CD4-positive, alpha-beta T cell (primary cell): Measurements from ENCODE around the gene USP32. TPM values are rescaled to one million over a fixed set of nuclear protein-coding genes. Genes with fewer than 3 reads are reported as not detected.

Source experiments
- ATAC-seq: fragments of 200-7000 bp; cut with Tn5 transposase; one replicate; pipeline ENCODE4 v1.10.0; 2022; ENCODE audit warnings: mild to moderate bottlenecking; ENCODE audit not compliant: poor library complexity
- CTCF ChIA-PET: fragments of 350-600 bp; sonication (Branson Sonifier 250); formaldehyde crosslinking; loops from one replicate; lab custom pipeline; 2021; ENCODE audit warnings: antibody characterized with exemption, inconsistent platforms; lab: Charles Lee
- POLR2A ChIA-PET: fragments of 350-600 bp; sonication (Branson Sonifier 250); formaldehyde crosslinking; loops from one replicate; lab custom pipeline; 2021; ENCODE audit warnings: antibody characterized with exemption, inconsistent platforms; lab: Charles Lee
- DNase-seq, 14 experiments: peaks; one replicate each; pipeline ENCODE4 v3.0.0-alpha.2; 2013 to 2020; ENCODE audit warnings: mixed read lengths in 2 of 14
- H3K27ac ChIP-seq, 2 donors: one replicate each; pipeline versions ENCODE4 v1.5.1 to v1.7.0; 2013; ENCODE audit warnings: low read length in 2 of 2, low read depth in 1 of 2, mild to moderate bottlenecking in 1 of 2
- H3K27me3 ChIP-seq, 2 experiments: 1 replicate in 1 of 2; 2 replicates in 1 of 2; pipeline versions ENCODE4 v1.6.1 to v1.7.0; 2013; ENCODE audit warnings: low read length in 2 of 2, control low read depth in 1 of 2, mild to moderate bottlenecking in 1 of 2, moderate library complexity in 1 of 2; ENCODE audit not compliant: insufficient read depth in 2 of 2, control insufficient read depth in 1 of 2
- H3K36me3 ChIP-seq: one replicate; pipeline ENCODE4 v1.6.1; 2013; ENCODE audit warnings: low read length, control low read depth; ENCODE audit not compliant: insufficient read depth
- H3K4me1 ChIP-seq: one replicate; pipeline ENCODE4 v1.6.1; 2013; ENCODE audit warnings: low read length, control low read depth; ENCODE audit not compliant: insufficient read depth
- H3K4me3 ChIP-seq: one replicate; pipeline ENCODE4 v1.5.1; 2013; ENCODE audit warnings: mild to moderate bottlenecking, low read length, moderate library complexity
- H3K9me3 ChIP-seq, 2 experiments: 1 replicate in 1 of 2; 2 replicates in 1 of 2; pipeline versions ENCODE4 v1.6.1 to v1.7.0; 2013; ENCODE audit warnings: low read length in 2 of 2, mild to moderate bottlenecking in 2 of 2, control low read depth in 1 of 2, moderate library complexity in 1 of 2; ENCODE audit not compliant: control insufficient read depth in 1 of 2, insufficient read depth in 1 of 2
- H3K27ac Mint-ChIP-seq: one replicate; pipeline ENCODE4 v1.8.0; 2020; ENCODE audit warnings: mixed read lengths
- H3K27me3 Mint-ChIP-seq: one replicate; pipeline ENCODE4 v1.8.0; 2021; ENCODE audit warnings: mixed read lengths
- H3K36me3 Mint-ChIP-seq: one replicate; pipeline ENCODE4 v1.8.0; 2021; ENCODE audit warnings: low read depth, mixed read lengths
- H3K4me1 Mint-ChIP-seq: one replicate; pipeline ENCODE4 v1.8.0; 2021; ENCODE audit warnings: low read depth, mixed read lengths
- H3K4me3 Mint-ChIP-seq: one replicate; pipeline ENCODE4 v1.8.0; 2020; ENCODE audit warnings: mild to moderate bottlenecking, mixed read lengths
- H3K9me3 Mint-ChIP-seq: one replicate; pipeline ENCODE4 v1.8.0; 2020; ENCODE audit warnings: mixed read lengths
- CTCF ChIP-seq: fragments of 200-600 bp; IDR thresholded peaks from one replicate; pipeline ENCODE4 v1.8.0; 2022; ENCODE audit warnings: antibody characterized with exemption, mild to moderate bottlenecking
- intact Hi-C, 2 experiments: fragments of 100-400 bp; cut with DNase I in 1 of 2; cut with micrococcal nuclease in 1 of 2; formaldehyde crosslinking; loops; one replicate each; pipeline versions ENCODE4 v1.15.1 to v1.9.0; 2023 to 2025; cut with DNase I, micrococcal nuclease
- total RNA-seq, 174 experiments: library from RNA in 2 of 174; stranded (reverse) in 2 of 174; gene quantifications; one replicate each; pipeline ENCODE4 v1.2.3 and lab custom pipeline; 2021 to 2026

Gene USP32
- total RNA-seq, 2 experiments from 2014 or later, result 23.9 to 24.7 TPM

- no peaks in the 10 kb centered on the region for H3K27me3 ChIP-seq
- H3K27ac Mint-ChIP-seq, result no peak overlapping the region
- TF ChIP-seq CTCF, result no peak
- H3K4me1 Mint-ChIP-seq, result peaks cover 19% of the 10 kb centered on the region
- DNase-seq, result no peak
- no peaks in the 10 kb centered on the region for H3K4me1 ChIP-seq
- H3K9me3 Mint-ChIP-seq, result no peaks in the 10 kb centered on the region
- intact Hi-C loops, result no loop called here
- no peaks in the 10 kb centered on the region for H3K27me3 Mint-ChIP-seq
- H3K9me3 ChIP-seq, result no peaks in the 10 kb centered on the region
- POLR2A ChIA-PET, result no interaction called here
- H3K4me3 Mint-ChIP-seq, result no peak overlapping the region
- no peak overlapping the region for H3K27ac ChIP-seq
- no peaks in the 10 kb centered on the region for H3K36me3 ChIP-seq
- CTCF ChIA-PET, result interaction anchor here (0.6 to 0.8 kb wide), 2 partner anchors 25 to 354 kb away, joined by 3 read pairs; no protein-coding TSS in a partner anchor
- H3K4me3 ChIP-seq, result no peak overlapping the region
- ATAC-seq, result no peak
- no peaks in the 10 kb centered on the region for H3K36me3 Mint-ChIP-seq
Measured at GRCh38 chr17:60322056-60322387, 69.9 kb downstream of the USP32 start.

- CTCF ChIA-PET, result interaction anchor here (0.6 to 0.8 kb wide), 2 partner anchors 25 to 353 kb away, joined by 3 read pairs; no protein-coding TSS in a partner anchor
Measured at GRCh38 chr17:60321336-60322055, 70.4 kb downstream of the USP32 start.

GRCh38 chr17:60318830-60319229, 73.1 kb downstream of the USP32 start:
- ChIA-PET CTCF (no interaction called here), POLR2A (no interaction called here)
- no peaks in the 10 kb centered on the region for H3K9me3 ChIP-seq
- DNase-seq, result no peak
- Mint-ChIP-seq H3K4me3 (no peak overlapping the region), H3K4me1 (peaks cover 25% of the 10 kb centered on the region), H3K27me3 (no peaks in the 10 kb centered on the region), H3K36me3 (peaks cover 7% of the 10 kb centered on the region), H3K27ac (no peak overlapping the region), H3K9me3 (no peaks in the 10 kb centered on the region)
- H3K4me3 ChIP-seq, result no peak overlapping the region
- H3K36me3 ChIP-seq, result no peaks in the 10 kb centered on the region
- intact Hi-C loops, result no loop called here
- no peak for ATAC-seq
- no peak overlapping the region for H3K27ac ChIP-seq
- TF ChIP-seq CTCF, result no peak
- H3K4me1 ChIP-seq, result no peaks in the 10 kb centered on the region
- no peaks in the 10 kb centered on the region for H3K27me3 ChIP-seq

More at GRCh38 chr17:60321336-60322055, 70.4 kb downstream of the USP32 start:
- TF ChIP-seq CTCF, result no peak
- no peak for DNase-seq
- Mint-ChIP-seq H3K36me3 (peaks cover 3% of the 10 kb centered on the region), H3K4me3 (no peak overlapping the region), H3K27me3 (no peaks in the 10 kb centered on the region), H3K4me1 (peaks cover 19% of the 10 kb centered on the region), H3K27ac (no peak overlapping the region), H3K9me3 (no peaks in the 10 kb centered on the region)
- no peak overlapping the region for H3K4me3 ChIP-seq
- H3K27me3 ChIP-seq, result no peaks in the 10 kb centered on the region
- ATAC-seq, result no peak
- POLR2A ChIA-PET, result no interaction called here
- H3K27ac ChIP-seq, result no peak overlapping the region
- no peaks in the 10 kb centered on the region for H3K4me1 ChIP-seq
- intact Hi-C loops, result no loop called here
- no peaks in the 10 kb centered on the region for H3K36me3 ChIP-seq
- no peaks in the 10 kb centered on the region for H3K9me3 ChIP-seq
